GM21723 (cell line): ENCODE results near the gene MAP3K5.

ENCODE experiments used
- ATAC-seq: cut with Tn5 transposase; IDR thresholded peaks from one replicate; pipeline ENCODE4 v1.9.1; 2021; ENCODE audit warnings: mild to moderate bottlenecking, moderate library complexity; ENCODE audit not compliant: unreplicated experiment

MAP3K5 gene

DNA sequence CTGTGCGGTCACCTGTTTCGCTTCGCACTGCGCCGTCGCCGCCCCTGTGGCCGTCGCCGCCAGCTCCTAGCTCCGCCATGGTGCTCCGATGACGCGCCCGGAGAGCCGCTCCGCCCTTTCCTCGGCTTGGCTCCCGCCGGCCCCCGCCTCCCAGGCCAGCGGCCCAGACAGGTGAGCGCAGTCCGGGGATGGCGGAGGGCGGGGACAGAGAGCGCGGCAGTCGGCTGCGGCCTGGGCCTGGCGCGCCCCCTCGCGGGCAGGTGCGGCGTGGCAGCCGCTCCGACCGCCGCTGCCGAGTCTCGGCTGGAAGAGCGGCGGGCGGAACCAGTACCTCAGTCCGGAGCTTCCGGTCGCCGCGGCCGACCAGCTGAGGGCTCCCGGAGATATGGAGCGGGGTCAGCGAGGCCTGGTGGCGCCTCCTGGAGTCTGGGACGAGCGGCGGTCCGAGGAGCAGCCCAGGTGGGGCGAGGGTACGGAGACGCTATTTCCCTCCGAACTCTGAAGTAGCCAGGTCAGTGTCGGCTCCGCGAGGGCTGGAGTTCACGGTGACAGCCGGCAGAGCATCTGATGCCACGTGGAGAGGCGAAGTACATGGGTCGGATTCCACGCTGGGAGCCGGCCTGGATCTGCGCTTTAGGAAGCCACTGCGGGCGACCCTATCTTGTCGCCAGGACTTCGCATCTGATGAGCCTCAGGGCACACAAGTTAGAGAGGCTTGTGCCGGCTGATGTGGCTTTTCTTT, 241.8 kb downstream of the MAP3K5 start, which contains the start of gene MAP7:
Gene MAP7, minus strand, starts transcription at position 93 of the 742 bp plus-strand sequence. Its CDS starts 14 bp downstream, at position 79.
- ATAC-seq: peak; percentile 81

DNA sequence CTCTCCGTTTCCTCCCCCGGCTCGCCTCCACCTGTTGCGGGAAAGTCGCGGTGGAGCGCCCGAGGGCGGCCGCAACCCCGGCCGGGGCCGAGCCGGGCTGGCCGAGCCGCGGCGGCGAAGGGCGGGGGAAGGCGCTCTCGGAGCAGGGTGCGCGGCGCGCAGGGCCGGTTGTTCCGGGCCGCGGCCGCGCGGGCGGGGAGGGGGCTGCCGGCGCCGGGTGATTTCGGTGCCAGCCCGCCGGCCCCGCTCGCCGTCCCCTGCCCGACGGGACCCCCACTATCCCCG, 242.3 kb downstream of the MAP3K5 start:
- peak; percentile 68 for ATAC-seq

DNA sequence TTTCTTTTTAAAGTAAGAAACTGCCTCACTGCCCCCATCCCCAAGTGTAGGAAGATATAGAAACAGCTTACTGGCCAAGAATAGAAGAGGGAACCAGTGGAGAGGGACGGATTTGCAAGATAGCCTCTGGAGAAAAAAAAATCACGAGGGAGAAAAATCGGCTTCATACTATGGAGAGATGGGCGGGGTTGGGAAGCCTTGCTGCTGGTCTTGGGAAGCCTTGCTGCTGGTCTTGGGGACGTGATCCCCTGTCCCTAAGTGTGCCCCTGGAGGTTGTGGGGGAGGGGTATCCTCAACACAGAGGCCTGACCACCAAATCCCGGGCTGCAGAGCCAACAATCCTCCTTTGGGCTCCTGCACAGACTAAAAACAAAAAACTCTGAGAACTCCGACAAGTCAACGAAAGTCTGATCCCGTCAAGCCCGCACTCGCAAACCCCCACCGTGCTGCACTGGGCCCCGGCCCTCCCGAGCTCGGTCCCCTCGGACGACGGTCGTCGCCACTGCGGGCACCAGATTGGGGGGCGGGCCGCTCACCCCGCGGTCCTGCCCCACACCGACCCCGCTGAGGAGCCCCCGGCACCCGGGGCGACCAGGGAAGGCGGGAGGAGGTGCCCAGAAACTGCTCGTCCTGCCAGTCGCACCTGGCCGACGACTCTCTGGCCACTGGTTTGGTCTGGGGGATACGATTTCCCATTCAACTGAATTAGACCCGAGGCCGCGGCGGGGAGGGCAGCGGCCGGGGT, 242.8 kb downstream of the MAP3K5 start:
- ATAC-seq: no peak

DNA sequence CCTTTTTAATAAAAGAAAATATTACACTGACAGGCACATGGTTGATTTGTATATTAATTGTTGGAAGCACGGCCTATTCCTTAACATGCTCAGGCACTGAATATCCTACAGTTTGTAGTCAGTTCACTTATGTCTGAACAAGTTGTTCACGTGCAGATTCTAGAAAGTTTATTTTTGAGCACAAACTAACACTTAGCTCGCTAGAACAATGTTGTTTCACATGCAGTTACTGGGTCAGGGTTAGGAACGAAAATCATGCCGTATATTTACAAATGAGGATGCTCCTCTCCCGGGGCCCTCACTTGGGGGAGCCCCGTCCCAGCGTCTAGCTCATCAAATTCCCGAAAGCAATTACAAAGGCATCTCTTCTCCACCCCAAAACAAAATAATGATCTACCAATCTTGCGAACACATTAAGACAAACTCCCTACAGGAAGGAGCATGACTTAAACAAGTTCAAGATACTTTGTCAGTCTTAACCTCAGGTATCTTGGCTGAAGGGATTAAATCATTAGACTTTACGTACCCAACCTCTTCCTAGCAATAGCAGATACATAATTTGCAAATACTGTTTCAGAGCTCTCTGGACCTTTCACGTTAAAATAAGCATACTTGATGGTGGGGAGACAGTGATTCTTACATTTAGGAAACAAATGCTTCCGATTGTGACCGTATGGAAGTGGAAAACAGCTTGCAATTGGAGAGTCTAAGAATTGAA, 243.5 kb downstream of the MAP3K5 start:
- no peak for ATAC-seq

GRCh38 chr6:136547871-136548270, 244.4 kb downstream of the MAP3K5 start:
- no peak for ATAC-seq

GRCh38 chr6:136547336-136547735, 244.9 kb downstream of the MAP3K5 start:
- no peak for ATAC-seq

DNA sequence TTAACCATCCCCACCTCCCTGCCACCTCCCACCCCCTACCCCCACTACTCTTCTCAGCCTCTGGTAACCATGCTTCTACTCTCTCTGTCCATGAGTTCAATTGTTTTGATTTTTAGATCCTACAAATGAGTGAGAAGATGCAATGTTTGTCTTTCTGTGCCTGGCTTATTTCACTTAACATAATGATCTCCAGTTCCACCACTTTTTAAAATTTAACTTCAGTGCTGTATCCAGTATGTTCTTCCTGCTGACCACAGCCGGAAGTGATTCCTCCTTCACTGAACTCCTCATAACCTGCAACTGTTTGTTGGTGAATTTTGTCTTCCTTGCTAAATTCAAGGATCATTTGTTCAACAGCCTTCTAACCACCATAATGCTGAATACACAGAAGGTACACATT, 245.9 kb downstream of the MAP3K5 start:
- ATAC-seq: no peak

- ATAC-seq: no peak
These were observed 248.0 kb downstream of the MAP3K5 start for GRCh38 chr6:136544326-136544725.

DNA sequence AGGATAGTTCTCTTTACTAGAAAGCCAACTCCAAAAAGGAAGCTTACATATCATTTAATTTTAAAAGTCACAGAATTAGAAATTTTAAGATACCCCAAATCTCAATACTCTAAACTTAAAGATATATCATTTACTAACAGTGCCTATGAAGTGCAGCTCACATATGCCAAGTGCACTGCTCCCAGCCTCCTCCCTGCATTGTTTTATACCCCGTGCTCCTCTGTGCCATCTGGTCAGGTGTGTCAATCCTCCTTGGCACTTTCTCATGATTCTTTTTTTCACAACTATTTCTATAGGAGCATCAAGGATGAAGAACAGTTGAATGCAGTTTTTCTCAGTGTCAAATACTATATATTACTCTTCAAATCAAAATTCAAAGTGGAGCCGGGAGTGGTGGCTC, 250.9 kb downstream of the MAP3K5 start:
- no peak for ATAC-seq

DNA sequence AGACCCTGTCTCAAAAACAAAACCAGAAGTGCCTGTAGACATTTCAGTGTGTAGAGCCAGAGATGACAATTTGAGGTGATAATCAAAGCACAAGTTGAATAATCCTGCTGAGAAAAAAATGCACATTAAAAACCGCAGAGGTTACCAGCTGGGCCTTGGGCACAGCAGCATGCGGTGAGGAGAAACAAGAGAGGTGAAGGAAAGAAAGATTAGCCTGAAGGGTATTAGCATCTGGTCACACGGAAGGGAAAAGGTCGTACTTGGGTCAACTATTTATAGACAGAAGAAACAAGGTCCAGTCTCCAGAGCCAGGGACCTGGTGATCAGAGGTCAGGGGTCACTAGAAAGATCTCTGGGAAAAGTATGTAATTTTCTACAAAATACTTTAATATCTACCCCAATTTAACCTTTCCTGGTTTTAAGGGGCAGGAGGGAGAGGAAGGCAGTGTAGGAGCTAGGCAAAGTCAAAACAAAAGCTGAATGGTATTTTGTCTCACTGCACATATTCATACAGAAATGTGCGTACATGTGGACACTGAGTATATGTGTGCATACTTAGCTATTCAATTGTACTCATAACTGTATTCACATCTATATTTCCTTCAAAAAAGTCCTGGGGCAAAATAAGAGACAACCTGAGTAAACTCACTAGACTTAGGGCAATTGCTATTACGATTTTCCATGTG, 252.2 kb downstream of the MAP3K5 start:
- ATAC-seq: no peak

DNA sequence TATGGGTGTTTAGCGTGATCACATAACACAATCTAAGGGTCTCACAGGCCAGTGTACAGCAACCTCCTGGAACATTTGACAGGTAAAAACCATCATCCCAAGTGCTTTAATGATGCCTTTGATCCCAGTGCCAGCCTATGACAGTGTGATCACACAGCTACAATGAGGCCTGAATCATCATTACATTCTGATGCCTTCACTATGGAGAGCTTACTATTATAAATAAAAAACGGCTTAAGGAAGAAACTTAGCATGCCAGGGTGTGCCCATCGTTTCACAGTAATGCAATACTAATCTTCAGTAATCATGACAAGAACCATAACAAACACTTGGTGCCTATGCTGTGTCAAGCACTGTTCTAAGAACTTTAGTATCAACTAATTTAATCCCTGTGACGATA, 253.4 kb downstream of the MAP3K5 start:
- ATAC-seq: no peak

DNA sequence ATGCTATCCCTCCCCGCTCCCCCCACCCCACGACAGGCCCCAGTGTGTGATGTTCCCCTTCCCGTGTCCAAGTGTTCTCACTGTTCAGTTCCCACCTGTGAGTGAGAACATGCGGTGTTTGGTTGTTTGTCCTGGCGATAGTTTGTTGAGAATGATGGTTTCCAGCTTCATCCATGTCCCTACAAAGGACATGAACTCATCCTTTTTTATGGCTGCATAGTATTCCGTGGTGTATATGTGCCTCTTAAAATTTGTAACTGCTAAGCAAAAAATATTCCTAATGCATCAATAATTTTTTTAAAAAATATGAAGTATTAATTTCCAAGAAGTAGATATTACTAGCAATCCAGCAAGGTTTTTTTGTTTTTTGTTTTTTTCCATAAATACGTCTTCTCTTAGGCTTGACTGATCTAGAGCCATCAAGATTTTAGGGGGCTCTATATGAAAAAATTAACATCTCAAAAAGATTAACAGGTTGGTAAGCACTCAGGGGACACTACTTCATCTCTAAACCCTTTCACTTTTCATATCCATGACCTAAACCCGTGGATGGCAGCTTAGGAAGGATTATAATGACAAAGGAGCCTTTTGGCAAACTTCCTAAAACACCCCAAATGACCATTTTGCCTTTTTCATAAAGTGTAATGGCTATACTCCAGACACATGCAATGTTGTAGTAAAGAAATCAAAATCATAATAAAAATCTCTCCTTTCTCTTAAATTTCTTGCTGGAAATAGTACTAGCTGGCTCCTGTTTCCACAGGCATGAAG, 256.2 kb downstream of the MAP3K5 start:
- no peak for ATAC-seq

DNA sequence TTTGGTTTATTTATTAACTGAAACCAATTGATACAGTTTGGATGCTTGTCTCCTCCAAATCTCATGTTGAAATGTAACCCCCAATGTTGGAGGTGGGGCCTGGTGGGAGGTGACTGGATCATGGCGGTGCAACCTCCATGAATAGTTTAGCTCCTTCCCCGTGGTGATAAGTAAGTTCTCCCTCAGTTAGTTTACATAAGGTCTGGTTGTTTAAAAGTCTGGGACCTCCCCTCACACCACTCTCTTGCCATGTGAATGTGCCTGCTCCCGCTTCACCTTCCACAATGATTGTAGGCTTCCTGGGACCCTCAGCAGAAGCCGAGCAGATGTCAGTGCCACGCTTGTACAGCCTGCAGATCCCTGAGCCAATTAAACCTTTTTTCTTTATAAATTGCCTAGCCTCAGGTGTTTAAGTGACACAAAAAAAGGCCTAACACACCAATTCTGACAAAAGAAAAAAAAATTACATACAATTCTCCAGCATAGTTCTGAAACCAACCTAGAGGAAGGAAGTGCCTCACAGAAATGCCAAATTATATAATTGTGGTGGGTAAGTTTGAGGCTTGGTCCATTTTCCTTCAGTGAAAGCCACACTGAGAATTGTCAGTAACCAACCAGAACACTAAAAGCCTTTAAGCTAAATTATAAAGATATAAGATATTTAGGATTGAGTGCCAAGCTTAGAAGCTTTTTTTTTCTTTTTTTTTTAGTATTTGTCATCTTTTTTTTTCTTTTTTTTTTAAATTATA, 257.1 kb downstream of the MAP3K5 start:
- ATAC-seq: no peak

DNA sequence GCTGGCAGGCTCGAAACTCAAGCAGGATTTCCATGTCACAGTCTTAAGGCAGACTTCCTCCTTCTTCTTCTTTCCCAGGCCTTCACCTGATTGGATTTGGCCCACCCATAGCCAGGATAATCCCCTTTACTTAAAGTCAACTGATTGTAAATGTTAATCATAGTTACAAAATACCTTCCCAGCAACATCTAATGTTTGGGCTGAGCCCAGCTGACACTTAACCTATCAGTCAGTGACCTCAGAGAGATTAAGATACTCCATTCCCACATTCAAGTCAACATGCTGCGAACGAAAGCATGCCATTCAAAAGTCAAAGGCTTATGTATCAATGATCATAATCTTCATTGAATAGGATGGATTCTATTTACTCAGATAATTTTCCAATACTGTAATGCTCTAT, 258.0 kb downstream of the MAP3K5 start:
- no peak for ATAC-seq

- no peak for ATAC-seq
These were observed 258.8 kb downstream of the MAP3K5 start for GRCh38 chr6:136533487-136533886.

DNA sequence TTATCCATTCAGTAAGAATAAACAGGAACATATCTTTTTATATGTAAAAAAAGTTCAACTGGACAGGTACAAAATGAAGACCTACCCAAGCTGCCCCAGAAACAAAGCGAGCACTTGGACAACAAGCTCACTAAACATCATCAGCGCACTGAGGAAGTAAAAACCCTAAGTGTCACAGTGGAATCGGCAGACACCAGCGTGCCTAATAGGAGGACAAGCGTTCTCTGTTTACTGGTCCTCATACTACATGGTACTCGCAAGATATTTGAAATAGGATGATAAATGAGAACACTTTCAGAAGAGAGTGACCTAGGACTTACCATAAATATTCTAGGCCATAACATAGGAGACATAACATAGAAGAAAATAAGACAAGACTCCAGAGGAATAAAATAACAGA, 260.2 kb downstream of the MAP3K5 start:
- ATAC-seq: no peak

GRCh38 chr6:136529710-136530109, 262.6 kb downstream of the MAP3K5 start:
- no peak for ATAC-seq

GRCh38 chr6:136528477-136528876, 263.8 kb downstream of the MAP3K5 start:
- no peak for ATAC-seq

DNA sequence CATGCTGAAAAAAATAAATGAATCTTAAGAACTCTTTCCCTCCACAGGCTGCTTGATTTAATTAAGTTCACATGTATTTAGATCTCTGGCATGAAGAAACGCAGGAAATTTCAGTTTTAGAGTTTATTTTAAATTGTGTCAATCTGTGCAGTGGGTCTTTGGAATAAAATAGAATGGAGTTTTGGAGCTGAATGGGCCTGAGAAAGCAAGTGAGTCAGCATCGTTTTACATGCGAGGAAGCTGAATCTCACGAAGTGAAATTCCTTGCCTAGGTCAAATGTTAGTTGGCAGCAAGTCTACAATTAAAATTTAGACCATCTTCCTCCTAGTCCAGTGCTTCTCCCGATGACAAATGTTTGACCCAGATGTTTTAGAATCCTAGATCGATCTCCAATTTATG, 264.4 kb downstream of the MAP3K5 start:
- ATAC-seq: no peak

- ATAC-seq: no peak
These were observed 265.3 kb downstream of the MAP3K5 start for GRCh38 chr6:136526937-136527336.
